ENCODE data around the gene GLB1L3. TPM values are rescaled to one million over a fixed set of nuclear protein-coding genes. Genes with fewer than 3 reads are reported as not detected.

GLB1L3 gene
- total RNA-seq, 1 experiment from 2014 or later, result not detected

DNA sequence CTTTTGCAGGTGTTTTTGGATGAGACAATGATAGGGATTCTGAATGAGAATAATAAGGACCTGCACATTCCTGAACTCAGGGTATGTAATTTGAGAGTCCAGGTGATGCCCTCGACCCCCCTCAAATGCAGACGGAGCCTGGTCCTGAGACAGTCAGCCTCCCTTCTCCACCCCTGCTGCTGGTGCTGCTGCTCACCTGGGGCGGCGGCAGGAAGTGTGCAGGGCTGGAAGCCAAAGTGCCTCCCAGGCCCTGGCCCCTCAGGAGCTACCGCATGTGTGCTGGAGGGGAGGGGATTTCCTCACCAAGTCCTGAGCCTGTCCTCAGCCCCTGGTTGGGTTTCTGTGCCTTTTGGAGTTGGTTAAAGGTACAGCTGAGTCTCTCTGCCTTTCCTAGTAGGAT is 36.6 kb downstream of the GLB1L3 start (continued):
- TF ChIP-seq CTCF (IDR thresholded peaks at IDR 0.05 in 2 of 3, conservative IDR thresholded peaks at IDR 0.05 in 1 of 3; ENCODE audit: borderline replicate concordance in 1 of 3, insufficient read depth in 1 of 3, low read depth in 2 of 3, low read length in 2 of 3) (no peak), SIN3A (IDR thresholded peaks at IDR 0.05; ENCODE audit: low read depth) (no peak), SP1 (IDR thresholded peaks at IDR 0.05; ENCODE audit: low read depth) (no peak)

DNA sequence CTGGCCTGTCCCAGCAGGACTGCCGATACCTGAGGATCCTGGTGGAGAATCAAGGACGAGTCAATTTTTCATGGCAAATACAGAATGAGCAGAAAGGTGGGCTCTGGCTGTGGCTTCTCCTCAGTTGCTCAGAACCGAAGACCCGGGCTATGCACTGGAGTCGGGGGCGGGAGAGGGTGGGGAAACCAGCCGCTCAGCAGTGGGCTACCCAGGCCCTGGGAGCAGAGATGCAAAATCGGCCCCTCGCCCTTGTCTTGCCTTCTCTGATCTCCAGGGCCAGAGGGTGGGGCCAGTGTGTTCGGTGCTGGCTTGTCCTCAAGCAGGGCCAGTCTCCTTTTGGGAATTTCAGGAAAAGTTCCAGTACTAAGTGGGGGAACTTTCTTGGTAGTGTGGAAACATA is 37.2 kb downstream of the GLB1L3 start:
- no peaks in the 10 kb centered on the region for H3K9me2 ChIP-seq (ENCODE audit: insufficient read depth)
- no peaks in the 10 kb centered on the region for H3K4me1 ChIP-seq (ENCODE audit: control insufficient read depth in 1 of 2, insufficient read depth in 2 of 2, low read length in 2 of 2)
- H3K27me3 ChIP-seq (ENCODE audit: insufficient read depth, low read length), result no peaks in the 10 kb centered on the region
- no peaks in the 10 kb centered on the region for H3K79me2 ChIP-seq (ENCODE audit: insufficient read depth, low read length)
- H3K9ac ChIP-seq (ENCODE audit: low read length), result no peak overlapping the region
- intact Hi-C loops (cut with micrococcal nuclease), result no loop called here
- TF ChIP-seq YY1 (IDR thresholded peaks at IDR 0.05; ENCODE audit: extremely low read depth, insufficient replicate concordance, low read depth, low read length) (no peak), CTCF (IDR thresholded peaks at IDR 0.05 in 2 of 3, conservative IDR thresholded peaks at IDR 0.05 in 1 of 3; ENCODE audit: borderline replicate concordance in 1 of 3, insufficient read depth in 1 of 3, low read depth in 2 of 3, low read length in 2 of 3) (no peak), ZNF274 (IDR thresholded peaks at IDR 0.05; ENCODE audit: low read depth, low read length) (no peak), EZH2 (IDR thresholded peaks at IDR 0.05) (no peak), ZFX (IDR thresholded peaks at IDR 0.05) (no peak), SIN3A (IDR thresholded peaks at IDR 0.05; ENCODE audit: low read depth) (no peak), FOSL1 (IDR thresholded peaks at IDR 0.05; ENCODE audit: low read depth) (no peak), REST (IDR thresholded peaks at IDR 0.05; ENCODE audit: low read depth) (no peak), POLR2A (IDR thresholded peaks at IDR 0.05; ENCODE audit: borderline replicate concordance, extremely low read depth, insufficient read depth, insufficient read length) (no peak), MAX (IDR thresholded peaks at IDR 0.05) (no peak), SP1 (IDR thresholded peaks at IDR 0.05; ENCODE audit: low read depth) (no peak), JUND (IDR thresholded peaks at IDR 0.05) (no peak), ATF3 (IDR thresholded peaks at IDR 0.05) (no peak), EGR1 (IDR thresholded peaks at IDR 0.05; ENCODE audit: low read depth) (no peak), EZH2phosphoT487 (IDR thresholded peaks at IDR 0.05; ENCODE audit: borderline replicate concordance) (no peak), POLR2AphosphoS5 (IDR thresholded peaks at IDR 0.05; ENCODE audit: low read depth, low read length) (no peak), RAD21 (IDR thresholded peaks at IDR 0.05; ENCODE audit: low read depth) (no peak)
- ATAC-seq (no peak), DNase-seq (ENCODE audit: low read depth, low spot score) (no peak)
- H3K4me3 ChIP-seq (replicated peaks in 1 of 2; ENCODE audit: low read depth in 1 of 2, low read length in 2 of 2), result no peak overlapping the region
- no peaks in the 10 kb centered on the region for H3K9me3 ChIP-seq (ENCODE audit: control insufficient read depth in 1 of 2, insufficient read depth in 1 of 2, low read depth in 1 of 2, low read length in 2 of 2)
- H4K20me1 ChIP-seq (ENCODE audit: insufficient read depth), result no peaks in the 10 kb centered on the region
- H2AFZ ChIP-seq (ENCODE audit: low read depth, low read length, poor library complexity, severe bottlenecking), result no peak overlapping the region
- no peak overlapping the region for H3K4me2 ChIP-seq (ENCODE audit: low read length)
- POLR2A ChIA-PET, result no interaction called here
- H3K27ac ChIP-seq (ENCODE audit: low read depth, low read length), result no peak overlapping the region
- no TSS peak for BruUV-seq (replicated peaks)
- CTCF ChIA-PET, result no interaction called here
- RAD21 ChIA-PET (ENCODE audit: low non-redundant PET in 1 of 2, low total read pairs in 2 of 2, uncharacterized antibody in 2 of 2, unreplicated experiment in 2 of 2), result no interaction called here
- H3K36me3 ChIP-seq (ENCODE audit: control insufficient read depth in 1 of 2, insufficient read depth in 2 of 2, low read length in 2 of 2), result no peaks in the 10 kb centered on the region
